ENCODE measurements around the gene NECTIN1.
"Not testable (repeated sequence)": the region's sequence is repeated elsewhere in the genome, so short reads cannot be mapped to it uniquely, and the experiment has no call there.

NECTIN1 gene

GRCh38 chr11:119616586-119617339, 112.2 kb downstream of the NECTIN1 start:
- DNase-seq (ENCODE audit: low read depth in 2 of 2): no peak

- no peak for DNase-seq (ENCODE audit: low read depth in 2 of 2)
These were observed 113.2 kb downstream of the NECTIN1 start for GRCh38 chr11:119615882-119616196.

GRCh38 chr11:119615003-119615881, 113.8 kb downstream of the NECTIN1 start:
- no peak for DNase-seq (ENCODE audit: low read depth in 2 of 2)

DNA sequence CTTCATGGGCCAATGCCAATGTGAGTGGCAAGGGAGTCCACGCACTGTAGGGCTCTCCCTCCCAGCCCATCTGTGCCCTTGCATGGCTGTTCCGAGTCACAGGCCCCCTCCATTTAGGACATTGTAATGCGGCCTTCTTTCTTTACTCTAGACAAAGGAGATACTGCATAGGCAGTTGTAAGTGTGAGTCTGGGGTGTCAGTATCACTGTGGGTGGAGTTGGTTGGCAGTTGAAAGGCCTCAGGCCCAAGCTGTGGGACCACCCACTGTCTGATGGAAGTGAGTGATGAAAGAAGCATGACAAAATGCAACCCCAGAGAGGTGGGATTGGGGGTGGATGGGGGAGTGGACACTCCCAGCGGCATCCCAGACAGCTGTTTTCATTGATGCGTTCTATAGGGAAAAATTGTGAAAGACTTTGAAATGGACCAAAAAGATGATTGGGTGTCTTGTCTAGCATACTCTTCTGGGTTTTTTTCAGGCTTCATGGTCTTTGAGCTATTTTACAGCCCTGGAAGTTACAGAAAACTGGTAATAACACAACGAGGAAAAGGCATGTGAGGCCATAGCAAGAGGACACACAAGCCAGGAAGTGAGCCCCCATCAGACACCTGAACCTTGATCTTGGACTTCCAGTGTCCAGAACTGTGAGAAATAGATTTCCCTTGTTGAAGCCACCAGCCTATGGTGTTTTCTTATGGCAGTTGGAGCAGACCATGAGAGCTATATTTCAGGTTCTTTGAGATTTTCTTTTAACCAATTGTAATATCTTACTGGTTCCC, 114.6 kb downstream of the NECTIN1 start:
- DNase-seq (ENCODE audit: low read depth in 2 of 2): no peak

DNA sequence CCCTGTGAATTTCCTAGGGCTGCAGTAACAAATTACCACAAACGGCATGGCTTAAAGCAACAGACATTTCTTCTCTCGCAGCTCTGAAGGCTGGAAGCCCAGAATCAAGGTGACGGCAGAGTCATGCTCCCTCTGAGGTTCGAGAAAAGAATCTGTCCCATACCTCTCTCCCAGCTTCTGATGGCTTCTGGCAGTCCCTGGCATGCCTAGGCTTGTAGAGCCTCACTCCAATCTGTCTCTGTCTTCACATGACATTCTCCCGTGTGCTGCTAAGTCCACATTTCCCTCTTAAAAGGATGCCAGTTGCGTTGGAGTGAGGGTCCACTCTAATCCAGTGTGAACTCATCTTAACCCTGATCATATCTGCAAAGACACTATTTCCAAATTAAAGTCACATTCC, 116.2 kb downstream of the NECTIN1 start:
- DNase-seq (ENCODE audit: low read depth in 2 of 2): no peak

GRCh38 chr11:119610836-119611426, 118.1 kb downstream of the NECTIN1 start:
- no peak for DNase-seq (ENCODE audit: low read depth in 2 of 2)

DNA sequence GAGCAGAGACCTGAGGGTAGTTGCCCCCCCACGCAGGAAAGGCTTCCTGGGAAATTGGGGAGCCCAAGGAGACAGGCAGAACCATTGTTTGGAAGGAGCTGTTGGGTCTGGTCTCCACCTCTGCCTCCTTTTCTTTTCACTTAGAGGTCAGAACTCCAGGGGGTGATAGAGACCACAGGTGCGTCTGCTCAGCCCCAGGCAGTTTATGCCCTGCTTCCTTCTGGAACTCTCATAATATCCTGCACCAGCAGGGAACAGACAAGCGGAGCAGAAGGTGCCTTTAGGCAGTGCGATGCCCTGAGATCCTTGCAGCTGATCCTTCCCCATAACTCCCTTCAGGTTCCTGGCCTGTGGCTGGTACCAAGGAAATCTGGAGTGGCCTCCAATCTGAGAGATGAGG, 120.2 kb downstream of the NECTIN1 start:
- no peak for DNase-seq (ENCODE audit: low read depth in 2 of 2)

GRCh38 chr11:119608201-119608600, 120.8 kb downstream of the NECTIN1 start:
- no peak for DNase-seq (ENCODE audit: low read depth in 2 of 2)

DNA sequence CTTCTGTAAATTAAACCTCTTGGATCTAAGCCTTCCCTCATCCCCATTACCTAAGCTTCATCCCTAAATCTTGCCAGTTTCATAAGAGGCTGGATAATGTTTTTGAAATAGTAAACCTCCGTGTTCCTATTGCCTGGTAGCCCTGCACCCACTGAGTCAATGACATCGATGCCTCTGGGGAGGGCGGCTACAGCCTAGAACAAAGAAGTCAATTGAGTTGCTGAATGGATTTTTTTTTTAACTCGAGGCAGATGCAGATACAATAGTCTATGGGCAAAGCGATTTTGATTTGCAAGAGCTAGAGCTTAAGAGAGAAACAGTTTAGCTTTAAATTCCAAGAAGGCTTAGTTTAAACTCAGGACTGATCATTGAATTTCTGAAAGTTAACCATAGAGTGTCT, 121.3 kb downstream of the NECTIN1 start:
- DNase-seq (ENCODE audit: low read depth in 2 of 2): no peak

DNA sequence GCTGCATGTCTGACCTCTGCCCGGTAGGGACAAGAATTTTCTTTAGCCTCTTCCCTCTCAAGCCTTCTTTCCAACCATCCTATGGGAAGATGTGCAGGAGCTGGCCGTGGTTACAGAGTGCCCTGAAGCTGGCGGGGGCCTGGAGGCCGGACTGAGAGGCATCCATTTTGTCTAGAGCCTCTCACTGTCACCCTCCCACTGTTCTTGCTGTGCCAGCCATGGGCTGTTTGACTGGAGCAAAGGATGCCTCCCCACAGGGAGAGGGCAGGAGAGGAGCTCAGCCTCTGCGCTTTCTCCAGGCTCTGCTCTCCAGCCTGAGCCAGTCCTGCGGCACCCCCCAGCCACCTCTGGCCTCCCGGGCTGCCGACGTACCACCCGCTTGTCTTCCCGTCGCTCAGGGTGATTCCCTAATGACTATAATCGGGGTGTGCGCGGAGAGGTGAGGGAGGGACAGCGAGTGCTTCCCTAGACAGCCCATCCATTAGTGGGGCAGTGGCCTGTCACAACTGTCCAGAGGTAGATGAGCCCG, 123.8 kb downstream of the NECTIN1 start:
- no peak for DNase-seq (ENCODE audit: low read depth in 2 of 2)

- no peak for DNase-seq (ENCODE audit: low read depth in 2 of 2)
These were observed 126.1 kb downstream of the NECTIN1 start for GRCh38 chr11:119602745-119603373.

DNA sequence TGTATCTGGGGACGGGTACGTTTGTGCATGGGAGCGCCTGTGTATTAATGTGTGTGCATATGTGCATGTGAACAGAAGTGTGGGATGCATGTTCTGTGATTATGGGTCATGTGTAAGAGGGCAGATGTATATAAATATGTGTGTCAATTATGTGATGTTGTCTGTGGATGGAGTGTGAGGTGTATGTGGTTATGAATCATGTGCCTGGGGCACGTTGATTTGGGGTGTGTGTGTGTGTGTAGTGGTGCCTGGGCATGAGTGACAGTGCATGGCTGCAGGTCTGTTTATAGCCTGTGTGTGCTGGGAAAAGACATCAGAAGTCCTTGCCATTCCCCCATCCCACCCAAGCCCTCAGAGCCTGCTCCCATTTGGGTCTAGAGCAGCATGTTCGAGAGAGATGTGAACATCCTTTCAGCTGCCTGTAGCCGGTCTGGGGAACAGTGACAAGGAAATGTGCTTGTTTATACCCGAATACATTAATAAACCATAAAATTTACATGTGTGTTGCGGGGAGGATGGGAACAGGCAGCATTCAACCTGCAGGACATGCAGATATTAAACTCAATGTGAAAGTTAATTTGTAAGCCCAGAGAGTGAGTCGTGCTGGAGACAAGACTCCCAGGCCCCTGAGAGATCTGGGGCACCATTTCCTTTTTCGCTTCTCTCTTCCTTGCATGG, 129.0 kb downstream of the NECTIN1 start:
- no peak for DNase-seq (ENCODE audit: low read depth in 2 of 2)

- DNase-seq (ENCODE audit: low read depth in 2 of 2): not testable (repeated sequence)
These were observed 133.1 kb downstream of the NECTIN1 start for GRCh38 chr11:119595941-119596340.

GRCh38 chr11:119594639-119595249, 134.3 kb downstream of the NECTIN1 start:
- no peak for DNase-seq (ENCODE audit: low read depth in 2 of 2)

DNA sequence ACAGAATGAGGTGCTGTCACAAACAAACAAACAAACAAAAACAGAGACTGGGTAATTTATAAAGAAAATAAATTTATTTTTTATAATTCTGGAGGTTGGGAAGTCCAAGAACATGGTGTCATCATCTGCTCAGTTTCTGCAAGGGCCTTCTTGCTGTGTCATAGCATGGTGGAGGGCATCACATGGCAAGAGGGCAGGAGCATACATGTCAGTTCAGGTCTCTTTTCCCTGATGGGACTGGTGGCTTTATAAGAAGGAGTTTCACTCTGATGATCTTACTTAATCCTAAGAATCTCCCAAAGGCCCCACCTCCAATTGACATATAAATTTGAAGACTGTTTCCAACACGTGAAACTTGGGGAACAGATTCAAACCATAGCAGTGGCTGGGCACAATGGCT, 135.7 kb downstream of the NECTIN1 start:
- DNase-seq (ENCODE audit: low read depth in 2 of 2): no peak

GRCh38 chr11:119592642-119593041, 136.4 kb downstream of the NECTIN1 start:
- no peak for DNase-seq (ENCODE audit: low read depth in 2 of 2)

GRCh38 chr11:119591836-119592310, 137.1 kb downstream of the NECTIN1 start:
- no peak for DNase-seq (ENCODE audit: low read depth in 2 of 2)

DNA sequence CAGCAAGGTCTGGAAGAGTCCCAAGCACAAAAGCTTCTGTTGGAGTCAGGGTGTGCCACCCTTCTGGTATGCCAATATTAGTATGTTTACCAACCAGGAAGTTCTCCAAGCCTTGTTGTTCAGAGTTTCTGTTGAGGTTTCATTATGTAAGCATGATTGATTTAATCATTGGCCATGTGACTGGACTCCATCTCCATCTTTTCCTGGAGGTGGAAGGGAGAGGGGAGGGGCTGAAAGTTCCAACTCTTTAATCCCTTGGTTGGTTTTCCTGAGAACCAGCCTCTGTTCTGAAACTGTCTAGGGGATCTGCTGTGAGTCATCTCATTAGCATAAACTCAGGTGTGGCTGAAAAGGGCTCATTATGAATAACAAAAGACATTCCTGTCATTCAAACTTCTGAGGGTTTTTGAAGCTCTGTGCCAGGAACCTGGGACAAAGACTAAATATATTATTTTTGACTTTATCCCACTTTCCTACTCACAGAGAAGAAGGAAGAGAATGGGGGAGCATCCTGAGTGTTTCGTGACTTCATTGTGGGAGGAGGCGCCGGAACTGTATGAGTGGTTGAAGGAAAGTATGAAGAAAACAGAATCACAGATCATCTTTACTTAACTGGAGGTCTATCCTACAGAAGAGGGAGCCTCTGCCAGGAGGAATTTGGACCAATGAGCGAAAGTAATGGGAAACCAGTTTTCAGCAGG, 138.2 kb downstream of the NECTIN1 start:
- no peak for DNase-seq (ENCODE audit: low read depth in 2 of 2)

- no peak for DNase-seq (ENCODE audit: low read depth in 2 of 2)
These were observed 140.0 kb downstream of the NECTIN1 start for GRCh38 chr11:119589001-119589400.

Data from stimulated activated CD8-positive, alpha-beta memory T cell treated with anti-CD3 and anti-CD28 coated beads, Interleukin-2, amount 100 ng/mL, for 1 hour (primary cell).